Activated CD4-positive, CD25-positive, alpha-beta regulatory T cell treated with anti-CD3 and anti-CD28 coated beads, Interleukin-2, amount 50 U/mL, for 72 hours (primary cell): ENCODE results near the gene PANX3.
A peak's percentile ranks its signal among the peaks of the same experiment; 100 is the strongest.

Source experiments
- DNase-seq: peaks from one replicate; pipeline ENCODE4 v3.0.0; 2021

PANX3 gene

DNA sequence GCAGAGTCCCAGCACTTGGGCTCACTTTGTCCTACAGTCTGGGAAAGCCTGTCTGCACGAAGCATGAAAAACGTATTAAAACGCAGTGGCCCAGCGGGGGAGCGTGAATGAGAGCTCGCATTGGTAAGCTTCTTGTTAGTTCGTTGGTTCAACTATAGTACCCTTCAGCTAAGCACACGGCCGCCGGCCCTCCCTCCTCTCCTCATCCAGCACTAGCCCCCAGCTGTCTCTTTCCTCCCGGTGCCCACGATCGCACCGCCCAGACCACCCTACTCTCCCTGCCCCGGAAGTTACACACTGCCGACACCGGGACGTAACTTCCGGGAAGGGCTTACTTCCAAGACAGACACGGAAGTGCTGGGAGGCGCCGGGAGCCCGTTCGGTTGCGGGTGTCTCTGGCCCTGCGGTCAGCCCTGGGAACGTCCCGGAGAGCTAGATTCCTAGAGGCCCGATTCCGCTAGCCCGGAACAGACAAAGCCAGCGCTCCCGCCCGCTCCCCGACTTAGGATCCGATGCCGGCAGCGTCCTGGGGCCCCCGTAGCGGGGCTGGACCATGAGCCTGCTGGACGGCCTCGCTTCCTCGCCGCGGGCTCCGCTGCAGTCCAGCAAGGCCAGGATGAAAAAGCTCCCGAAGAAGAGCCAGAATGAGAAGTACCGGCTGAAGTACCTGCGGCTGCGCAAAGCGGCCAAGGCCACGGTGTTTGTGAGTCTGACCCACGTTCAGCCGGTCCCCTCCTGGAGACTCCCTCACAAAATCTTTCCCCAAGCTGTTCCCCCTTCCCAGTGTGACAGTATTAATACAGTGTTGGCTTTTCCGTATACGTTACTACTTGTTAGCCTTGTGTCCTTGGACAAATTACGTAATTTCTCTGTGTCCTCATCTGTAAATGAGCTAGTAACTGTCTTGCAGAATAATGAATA, 11.6 kb downstream of the PANX3 start, which contains the start of gene TBRG1:
TSS of gene TBRG1 (plus strand) at position 334 of the 921 bp plus-strand sequence. CDS start at position 554, 220 bp downstream.
- DNase-seq, result peak; percentile 78

DNA sequence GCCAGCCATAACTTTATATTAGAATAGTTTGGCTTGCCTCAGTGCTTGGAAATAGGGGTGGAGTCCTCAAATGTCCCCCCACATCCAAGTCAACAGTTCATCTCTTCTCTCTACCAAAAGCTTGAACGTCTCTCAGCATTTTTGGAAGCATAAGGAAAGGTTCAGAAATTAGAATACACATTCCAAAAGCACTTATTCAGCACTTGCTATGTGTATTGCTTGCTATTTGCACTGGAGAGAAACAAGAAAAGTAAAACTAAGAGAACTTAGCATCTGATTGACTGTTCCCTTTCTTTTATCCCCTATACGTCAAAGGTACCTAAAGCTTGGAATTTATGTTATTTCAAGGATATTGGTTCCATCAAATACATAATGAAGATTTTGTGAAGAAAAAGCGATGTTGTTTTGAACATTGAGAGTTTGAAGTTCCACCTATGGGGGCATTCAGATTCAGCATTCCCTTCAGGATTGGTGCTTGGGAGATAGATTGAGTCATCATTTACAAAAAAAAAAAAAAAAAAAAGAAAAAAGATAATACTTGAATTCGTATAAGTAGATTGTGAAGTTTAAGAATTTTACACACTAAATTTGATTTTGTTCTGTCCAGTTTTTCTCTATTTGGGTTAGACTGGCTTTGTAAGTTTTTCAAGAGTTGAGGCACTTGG, 12.8 kb downstream of the PANX3 start:
- no peak for DNase-seq

DNA sequence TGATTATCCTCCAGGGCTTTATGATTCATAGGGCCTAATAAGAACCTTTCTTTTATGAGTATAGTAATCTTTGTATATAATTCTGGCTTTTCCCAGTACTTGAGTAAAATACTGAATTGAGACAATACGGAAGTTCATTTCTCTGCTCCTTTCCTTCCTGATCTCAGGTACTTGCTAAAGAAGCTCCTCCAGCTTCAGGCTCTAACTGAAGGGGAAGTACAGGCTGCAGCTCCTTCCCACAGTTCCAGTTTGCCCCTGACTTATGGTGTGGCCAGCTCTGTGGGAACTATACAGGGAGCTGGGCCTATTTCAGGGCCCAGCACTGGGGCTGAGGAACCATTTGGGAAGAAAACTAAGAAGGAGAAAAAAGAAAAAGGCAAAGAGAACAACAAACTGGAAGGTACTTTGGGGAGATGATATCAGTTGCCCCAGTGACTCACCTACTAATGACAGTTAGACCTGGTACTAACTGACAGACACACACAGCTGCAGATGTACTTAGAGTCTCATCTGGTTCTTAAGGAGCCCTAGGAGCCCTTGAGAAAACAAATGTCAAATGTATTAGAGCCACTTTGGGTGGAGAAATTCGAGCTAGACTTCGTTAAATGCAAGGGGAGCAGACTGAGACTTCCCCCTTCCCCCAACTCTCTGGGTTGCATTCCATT, 14.4 kb downstream of the PANX3 start:
- no peak for DNase-seq

DNA sequence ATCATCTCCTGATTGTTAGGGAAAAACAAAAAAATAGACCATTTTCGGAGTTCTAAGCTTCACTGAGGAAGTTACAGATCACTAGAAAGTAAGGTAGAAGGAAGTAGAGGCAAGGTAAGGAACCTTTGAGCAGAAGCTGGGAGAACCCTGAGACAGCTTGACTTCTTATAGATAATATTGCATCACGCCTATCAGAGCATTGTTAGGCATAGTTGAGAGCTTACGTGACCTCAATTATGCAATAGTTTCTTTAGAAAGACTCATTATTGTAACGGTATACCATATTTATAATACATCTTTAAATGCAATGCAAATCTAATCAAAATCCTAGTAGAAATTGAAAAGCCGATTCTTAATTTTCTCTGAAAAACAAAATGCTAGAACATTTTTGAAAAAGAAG, 16.3 kb downstream of the PANX3 start:
- no peak for DNase-seq

DNA sequence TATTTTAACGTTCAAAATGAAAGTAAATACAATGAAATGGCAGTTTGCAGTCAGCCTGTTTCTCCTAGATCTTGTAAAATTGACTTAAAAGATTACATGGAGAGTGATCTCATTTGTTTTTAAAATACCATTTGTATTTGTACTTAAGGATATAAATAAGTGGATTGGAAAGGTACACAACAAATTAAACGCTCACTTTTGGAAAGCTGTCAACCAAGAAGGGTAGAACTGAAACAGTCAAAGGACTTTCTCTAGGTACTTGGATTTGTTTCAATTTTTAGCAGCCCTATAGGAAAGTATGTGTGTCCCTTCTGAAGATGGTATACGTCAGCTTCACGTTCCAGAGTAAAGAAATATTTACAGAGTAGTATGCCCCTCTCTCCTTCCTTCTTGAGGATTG, 18.7 kb downstream of the PANX3 start:
- DNase-seq, result no peak

DNA sequence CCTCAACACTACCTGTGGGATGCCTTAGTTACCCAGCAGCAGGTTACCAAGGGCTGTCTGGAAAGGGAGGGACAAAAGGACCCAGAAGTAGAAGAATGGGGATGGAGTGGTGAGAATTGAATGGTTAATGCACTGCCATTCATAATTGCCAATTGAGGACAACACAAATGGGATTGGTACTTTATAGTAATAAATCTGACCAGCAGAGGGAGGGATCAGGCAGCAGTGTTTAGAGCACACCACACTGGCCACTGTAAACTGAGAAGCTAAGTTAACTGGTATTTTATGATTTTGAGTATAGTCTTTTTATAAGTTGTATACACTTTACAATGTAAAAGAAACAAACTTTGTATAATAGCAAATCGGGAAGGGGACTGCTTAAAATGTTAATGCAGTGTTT, 22.1 kb downstream of the PANX3 start:
- DNase-seq, result no peak

DNA sequence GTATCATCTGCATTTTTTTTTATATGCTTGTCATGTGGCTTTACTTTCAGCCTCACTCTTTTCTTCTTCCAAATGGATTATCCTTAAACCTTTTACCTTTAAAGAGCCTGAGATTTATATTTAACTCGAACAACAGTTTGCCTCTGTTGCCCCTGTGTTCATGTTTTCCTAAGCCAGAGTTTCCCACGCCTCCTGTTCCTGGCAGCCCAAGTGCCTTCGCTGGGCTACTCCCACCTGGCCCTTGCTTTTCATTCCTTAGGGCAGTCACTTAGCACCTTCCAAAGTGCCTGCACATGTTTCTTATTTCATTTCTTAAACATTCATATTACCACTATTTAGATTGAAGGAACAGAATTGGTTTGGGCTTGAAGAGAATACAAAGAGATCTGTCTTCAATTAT, 24.7 kb downstream of the PANX3 start:
- no peak for DNase-seq

DNA sequence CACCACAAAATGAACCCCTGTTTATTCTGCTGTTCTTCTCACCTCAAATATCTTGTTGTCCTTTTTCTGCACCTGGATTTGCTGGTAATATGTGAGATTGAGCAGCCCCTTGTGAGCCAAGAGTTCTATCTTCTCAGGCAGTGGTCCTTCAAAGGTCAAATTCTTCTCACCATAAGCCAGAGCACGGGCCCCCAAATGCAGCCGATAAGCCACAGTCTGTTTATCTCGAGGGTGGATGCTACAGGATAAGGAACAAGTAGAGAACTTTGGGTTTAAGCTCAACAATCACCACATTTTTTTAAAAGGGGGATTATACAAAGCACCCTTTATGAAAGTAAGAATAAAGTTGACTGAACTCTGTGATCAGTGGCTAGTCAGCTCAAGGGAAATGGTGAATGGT, 27.3 kb downstream of the PANX3 start:
- DNase-seq, result no peak

DNA sequence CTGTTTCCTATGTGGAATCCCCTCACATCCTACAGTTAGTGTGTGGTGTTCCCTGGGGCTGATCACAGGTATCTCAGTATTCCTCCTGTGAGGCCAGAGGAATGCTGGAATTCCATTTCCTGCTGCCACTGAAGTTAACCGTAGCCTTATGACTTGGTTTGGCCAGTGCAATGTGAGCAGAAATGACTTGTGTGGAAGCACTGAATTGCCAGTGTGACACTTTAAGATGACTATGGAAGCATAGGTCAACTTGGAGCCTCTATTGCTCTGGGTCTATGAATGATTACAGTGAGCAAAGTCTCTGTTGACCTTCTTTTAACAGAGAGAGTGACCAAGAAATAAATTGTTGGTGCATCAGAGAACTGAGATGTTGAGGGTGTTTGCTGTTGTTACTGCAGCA, 28.0 kb downstream of the PANX3 start:
- DNase-seq, result no peak

DNA sequence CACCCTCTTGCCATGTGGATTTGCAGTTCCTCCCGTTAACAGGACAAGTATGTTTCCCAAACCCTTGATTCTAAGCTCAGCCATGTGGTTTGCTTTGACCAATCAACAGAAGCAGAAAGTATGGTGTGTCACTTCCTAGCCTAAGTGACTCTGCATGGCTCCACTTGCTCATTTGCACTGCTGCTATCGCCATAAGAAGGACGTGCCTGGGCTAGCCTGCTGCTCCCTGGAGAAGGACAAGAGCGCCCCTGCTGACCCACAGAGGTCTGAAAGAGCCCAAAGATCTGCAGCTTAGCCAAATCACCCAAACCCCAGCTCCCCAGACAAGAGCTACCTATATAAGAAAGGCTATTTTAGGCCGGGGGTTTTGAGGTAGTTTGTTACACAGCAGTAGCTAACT, 29.4 kb downstream of the PANX3 start:
- no peak for DNase-seq

DNA sequence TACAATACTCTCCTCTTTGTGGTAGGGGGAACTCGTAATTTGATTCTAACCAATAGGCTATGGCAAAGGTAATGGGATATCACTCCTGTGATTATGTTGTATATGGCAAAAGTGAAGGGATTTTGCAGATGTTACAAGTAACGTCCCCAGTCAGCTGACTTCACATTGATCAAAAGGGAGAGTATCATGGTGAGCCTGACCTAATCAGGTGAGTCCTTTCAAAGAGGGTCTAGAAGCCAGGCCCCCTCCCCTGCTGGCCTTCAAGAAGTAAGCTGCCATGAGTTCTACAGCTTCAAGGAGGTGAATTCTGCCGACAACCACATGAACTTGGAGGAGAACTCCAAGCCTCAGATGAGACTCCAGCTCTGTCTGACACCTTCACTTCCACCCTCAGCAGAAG, 31.4 kb downstream of the PANX3 start:
- DNase-seq, result no peak

DNA sequence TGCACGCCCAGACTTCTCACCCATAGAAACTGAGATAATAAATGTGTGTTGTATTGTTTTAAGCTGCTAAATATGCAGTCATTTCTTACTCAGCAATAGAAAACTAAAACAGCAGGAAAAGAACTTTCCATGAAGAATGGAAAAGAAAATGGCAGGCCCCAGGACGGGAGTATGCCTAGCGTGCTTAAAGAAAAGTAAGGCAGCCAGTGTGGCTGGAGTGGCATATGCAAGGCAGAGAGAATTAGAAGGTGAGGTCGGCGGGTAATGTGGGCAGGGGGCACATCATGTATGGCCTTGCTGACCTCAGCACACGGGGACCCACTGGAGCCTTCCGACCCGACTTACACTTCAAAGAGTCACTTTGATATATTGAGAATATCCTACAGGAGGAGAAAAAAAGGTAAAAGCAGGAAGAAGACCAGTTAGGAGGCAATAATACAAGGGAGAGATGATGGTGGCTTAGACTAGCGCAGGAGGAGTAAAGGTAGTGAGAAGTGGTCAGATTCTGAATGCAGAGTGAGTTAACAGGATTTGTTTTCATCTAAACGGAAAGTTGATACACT, 31.9 kb downstream of the PANX3 start:
- no peak for DNase-seq

DNA sequence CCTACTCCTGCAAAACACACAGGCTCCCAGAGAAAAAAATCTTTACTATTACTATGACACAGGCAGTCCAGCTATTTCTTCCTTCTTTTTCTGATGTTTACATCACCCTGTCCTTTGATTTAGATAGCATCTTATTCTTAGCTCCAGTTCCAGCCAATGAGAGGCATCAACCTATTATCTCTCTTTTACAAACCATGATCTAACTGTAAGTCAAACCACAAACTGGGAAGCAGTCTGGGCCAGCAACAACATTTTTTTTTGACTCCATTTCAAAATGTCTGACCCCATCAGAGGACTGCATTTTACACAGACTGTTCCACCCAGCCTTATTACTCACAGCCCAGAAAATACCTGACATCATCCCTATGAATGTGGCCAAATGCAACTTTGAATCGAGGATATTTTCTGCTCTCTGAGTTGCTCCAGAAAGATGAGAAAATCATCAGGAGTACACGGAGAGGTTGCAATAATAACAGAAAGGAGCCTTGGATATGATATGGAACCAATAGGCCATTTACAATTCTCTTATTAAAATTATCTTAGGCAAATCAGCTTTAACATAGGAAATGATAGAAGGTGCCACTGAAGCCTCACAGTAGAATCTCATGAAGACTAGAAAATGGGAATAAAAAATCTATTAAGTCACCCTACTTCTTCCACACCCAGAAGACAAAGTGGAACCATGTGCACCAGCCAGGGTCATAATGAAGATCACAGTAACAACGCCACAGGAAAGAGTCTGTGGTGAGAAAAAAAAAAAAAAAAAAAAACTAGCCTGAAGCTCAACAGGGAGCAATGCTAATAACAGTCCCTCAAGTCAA, 32.6 kb downstream of the PANX3 start:
- DNase-seq, result no peak

DNA sequence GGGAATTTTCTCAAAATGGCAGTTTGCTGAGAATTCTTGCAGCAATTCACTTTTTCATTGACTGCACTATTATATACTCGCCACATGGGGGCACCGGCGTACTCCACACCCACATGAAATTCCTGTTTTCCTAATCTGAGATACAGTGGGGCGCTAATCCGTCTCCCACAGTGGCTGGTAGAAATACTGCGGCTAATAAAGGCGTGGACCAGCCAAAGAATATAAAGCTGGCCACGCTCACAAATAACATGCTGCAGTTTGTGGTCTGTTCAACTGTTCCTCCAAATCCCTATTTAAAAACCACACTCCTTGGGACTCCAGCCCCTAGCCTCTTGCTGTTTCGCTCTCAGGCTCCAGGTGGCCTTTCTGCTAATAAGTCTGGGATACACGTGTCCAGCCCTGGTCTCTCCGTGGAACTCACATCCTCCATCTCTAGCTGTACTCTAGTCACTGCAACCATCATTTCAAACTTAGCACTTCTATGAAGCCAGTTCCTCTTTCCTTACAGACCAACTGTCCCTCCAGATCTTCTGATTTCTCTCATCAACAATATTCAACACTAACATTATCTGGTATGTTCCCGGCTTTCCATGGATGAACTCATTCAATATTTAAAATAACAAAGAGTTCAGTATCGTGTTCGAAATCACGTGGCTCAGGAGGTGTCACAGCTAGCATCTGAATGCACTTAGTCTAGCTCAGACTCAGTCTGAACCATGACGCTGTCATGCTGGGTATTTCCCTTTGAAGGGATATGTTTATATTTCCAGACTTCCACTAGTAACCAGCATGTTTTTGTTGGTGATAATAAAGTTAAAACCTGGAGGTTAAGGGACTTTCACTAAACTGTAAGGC, 33.4 kb downstream of the PANX3 start:
- DNase-seq, result no peak

DNA sequence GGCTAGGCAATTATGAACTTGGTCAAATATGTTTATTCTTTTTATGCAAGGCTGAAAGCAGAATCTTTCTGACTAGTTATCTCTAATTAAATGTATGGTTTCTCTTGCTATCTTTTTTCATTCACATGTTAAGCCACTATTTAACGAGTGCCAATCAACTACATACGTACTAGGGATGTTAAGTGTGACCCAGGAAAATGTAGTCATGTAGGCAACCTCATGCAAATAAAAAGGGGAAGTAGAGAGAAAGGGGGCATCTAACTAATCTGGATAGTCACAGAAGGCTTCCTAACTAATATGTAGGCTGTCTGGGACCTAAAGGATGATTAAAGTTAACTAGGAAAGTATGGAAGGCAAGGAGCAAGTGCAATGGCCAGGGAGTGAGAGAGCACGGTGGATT, 34.9 kb downstream of the PANX3 start:
- no peak for DNase-seq

DNA sequence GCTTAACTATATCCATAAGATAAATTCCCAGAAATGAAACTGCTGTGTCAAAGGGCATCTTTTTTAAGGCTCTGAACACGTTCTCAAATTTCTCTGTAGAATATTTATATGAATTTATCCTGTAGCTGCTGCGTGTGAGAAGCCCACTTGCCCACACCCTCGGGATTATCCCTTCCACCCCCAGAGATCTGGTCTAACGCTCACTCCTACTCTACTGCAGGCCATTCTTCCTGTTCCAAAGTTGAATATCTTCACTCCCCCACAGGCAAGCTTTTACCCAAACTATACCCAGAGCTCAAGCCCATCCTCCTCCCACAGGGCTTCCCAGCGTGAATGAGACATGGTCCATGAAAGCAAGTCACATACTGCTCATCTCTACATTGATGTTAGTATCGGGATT, 37.4 kb downstream of the PANX3 start:
- no peak for DNase-seq

DNA sequence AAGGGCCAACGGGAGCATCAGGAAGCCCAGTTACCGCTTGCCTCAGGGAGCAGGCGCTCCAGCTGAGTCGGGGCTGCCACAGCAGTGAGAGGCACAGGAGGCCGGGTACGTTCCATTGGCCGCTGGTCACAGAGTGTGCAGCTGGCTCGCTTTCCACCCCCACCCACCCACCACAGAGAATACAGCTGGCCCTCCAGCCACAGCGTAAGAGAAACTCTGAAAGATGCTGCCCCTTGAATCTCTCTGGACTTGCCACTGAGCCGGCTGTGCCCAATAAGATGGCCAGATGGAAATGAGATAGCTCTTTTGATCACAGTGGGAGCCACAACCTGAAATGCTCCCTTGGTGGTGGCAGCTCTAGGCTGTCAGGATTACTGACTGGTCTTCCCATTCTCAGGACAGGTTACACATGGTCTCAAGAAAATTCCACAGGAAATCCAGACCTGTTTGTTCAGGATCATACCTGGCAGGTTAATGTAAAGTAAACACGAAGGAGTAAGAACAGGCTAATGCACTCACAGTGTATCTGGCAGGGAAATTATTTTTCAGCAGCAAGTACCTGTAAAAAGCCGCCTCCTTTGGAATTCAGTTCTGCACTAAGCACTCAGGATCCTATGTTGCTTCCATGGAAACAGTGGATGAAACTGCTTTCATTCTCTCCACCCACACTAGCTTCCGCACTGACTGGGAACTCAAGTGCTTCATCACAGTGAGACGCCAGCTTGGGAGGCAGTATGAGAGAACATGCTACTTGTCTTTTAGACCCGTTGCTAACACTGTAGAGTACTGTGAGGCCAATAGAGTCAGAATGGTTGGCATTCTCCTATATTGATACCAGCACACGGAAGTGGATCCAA, 45.8 kb downstream of the PANX3 start:
- DNase-seq, result no peak

DNA sequence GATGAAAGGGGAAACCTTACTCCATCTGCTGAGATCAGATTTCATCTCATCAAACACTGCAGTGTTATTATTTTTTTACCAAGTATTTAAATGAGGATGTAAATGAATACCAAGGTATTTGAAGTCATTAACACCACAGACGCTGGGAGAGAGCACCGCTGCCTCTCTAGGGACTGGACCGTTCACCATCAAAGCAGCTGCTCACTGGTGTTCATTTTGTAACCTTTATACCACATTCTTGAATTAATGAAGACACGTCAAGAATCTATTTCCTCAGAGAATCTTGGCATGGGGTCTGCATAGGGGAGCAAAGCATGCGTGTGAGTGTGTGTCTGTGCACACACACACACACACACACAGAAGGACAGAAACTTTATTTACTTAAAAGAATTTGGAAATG, 46.7 kb downstream of the PANX3 start:
- DNase-seq, result no peak

DNA sequence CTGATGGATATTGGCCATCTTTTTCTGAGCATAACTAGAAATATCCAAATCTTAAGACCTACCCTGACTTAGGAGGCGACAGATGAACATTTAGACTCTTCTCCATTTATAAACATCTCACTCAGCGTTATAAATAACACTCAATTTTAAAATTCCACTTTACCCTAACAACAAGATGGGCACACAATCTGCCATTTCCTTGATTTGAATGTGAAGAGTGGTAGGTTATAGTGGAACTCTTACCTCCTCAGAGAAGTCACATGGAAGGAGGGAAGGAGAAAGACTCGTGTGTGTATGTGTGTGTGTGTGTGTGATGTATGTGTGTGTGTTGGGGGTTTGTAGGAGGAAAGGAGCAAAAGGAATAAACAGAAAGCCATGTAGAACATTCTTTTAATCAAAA, 47.3 kb downstream of the PANX3 start:
- no peak for DNase-seq

DNA sequence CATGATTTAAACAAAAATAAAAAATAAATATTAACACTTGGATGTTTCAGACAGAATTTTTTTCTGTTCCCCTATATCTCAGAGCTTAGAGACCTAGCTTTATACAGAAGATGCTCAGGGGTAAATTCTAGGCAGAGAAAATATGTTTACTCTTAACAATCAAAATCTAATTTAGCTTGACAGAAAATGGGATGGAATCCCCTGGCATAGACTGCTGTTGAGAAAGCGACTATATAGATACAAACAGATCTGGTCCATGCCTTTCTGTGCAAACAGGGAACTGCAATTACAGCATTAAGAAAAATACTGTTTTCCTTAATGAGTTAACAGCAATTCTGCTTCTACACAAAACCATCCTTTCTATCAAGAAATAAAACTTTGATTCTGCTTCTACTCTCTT, 47.8 kb downstream of the PANX3 start:
- no peak for DNase-seq

DNA sequence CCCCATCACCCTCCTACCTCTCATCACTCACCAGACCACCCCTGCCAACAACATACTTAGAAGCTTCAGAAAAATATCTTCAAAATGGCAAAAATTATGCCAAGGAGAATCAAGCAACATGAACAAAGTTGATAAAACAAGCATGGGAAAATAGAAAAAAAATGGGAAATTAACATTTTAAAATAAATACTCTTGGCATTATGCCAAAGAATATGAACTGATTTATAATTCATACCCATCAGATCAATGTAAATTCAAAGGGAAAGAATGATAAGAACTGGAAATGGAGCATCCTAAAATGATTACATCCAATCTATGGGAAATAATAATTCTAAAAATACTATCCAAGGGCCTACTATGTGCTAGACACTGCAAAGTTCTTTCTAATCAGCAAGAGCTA, 50.3 kb downstream of the PANX3 start:
- no peak for DNase-seq
